Fibroblast of upper back skin (primary cell): ENCODE results near the gene MRPS15.
A peak's percentile ranks its signal among the peaks of the same experiment; 100 is the strongest.

Experiments used
- DNase-seq: peaks from one replicate; pipeline ENCODE4 v3.0.0-alpha.2; 2013

Gene MRPS15

GRCh38 chr1:36456391-36456928 lies 7.7 kb downstream of the MRPS15 start:
- DNase-seq = no peak

DNA sequence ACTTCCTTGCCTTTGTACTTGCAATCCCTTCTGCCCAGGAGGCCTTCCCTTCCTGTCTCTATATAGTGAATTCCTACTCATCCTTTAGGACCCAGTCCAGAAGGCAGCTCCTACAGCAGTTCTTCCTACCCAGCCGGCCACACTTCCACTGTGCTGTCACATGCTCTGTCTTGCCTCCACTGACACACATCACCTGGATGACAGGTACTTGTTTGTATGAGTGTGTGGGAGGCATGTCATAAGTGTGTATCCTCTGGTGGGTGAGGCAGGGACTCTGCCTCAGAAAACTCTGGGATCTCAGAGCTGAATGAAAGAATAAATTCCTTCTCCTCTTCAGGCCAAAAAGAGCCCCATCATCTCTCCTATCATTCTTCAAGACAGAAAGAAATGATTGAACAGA lies 8.8 kb downstream of the MRPS15 start:
- DNase-seq = no peak

- DNase-seq = no peak
Measured at GRCh38 chr1:36453600-36454388, 10.4 kb downstream of the MRPS15 start.

GRCh38 chr1:36453051-36453450 lies 11.1 kb downstream of the MRPS15 start:
- no peak for DNase-seq

- DNase-seq = no peak
Measured at GRCh38 chr1:36450919-36451305, 13.3 kb downstream of the MRPS15 start.

- peak; percentile 95 for DNase-seq
Measured at GRCh38 chr1:36450270-36450918, 13.8 kb downstream of the MRPS15 start, which contains the start of gene OSCP1. Gene OSCP1 (minus strand): TSS chr1:36450451. CDS start chr1:36450369, 82 bp downstream.

- DNase-seq = no peak
Measured at GRCh38 chr1:36448530-36449056, 15.6 kb downstream of the MRPS15 start.

DNA sequence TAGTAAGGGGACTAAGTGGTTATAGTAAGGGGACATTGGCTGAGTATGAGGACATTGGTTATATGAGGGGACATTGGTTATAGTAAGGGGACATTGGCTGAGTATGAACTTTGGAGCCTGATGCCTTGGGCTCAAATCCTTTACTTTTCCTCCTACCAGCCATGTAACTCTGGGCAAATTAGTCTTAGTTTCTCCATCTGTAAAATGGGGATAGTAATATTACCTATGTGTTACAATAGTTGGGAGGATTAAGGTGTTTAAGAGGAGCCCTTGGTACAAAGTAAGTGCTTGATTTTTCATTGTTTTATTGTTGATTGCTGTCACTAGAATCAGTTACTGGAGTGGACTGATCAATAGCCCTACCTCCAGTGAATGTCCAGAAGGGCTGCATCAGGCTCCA lies 16.7 kb downstream of the MRPS15 start:
- DNase-seq = no peak

- DNase-seq = no peak
Measured at GRCh38 chr1:36446746-36447145, 17.4 kb downstream of the MRPS15 start.

DNA sequence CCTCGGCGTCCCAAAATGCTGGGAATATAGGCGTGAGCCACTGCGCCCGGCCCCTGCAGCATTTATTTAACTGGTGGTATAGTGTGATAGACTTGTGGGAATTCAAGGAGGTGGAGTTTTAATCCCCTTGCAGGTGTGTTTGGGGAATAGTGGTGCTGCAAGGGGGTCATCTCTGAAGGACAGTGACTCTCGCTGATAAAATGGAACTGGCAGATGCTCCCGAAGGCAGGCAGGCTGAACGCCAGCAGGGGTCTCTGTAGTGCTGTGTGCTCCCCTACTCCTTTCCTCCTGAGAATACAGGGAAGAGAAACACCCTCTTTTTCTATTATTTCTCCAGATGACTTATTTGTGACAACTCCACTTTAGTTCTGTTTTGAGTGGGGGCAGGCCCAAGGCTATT lies 17.9 kb downstream of the MRPS15 start:
- DNase-seq = no peak

DNA sequence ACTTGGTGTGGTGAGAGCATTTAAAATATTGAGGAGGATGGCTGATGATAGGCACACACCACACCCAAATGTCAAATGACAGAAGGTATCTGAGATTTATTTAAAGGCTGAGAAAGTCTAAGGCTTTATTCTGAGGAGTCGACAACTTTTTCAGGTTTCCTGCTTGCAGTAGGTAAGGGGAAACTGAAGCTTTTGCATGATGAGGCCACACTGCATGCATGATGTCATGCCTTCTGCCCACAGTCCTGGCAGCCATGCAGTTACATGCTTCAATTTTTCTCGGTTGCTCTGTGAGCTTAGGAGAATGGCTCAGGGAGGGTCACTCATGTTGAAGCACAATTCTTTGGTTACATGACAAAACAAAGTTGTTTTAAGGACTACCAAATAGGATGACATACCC lies 20.9 kb downstream of the MRPS15 start:
- DNase-seq = no peak

GRCh38 chr1:36442337-36442736 lies 21.8 kb downstream of the MRPS15 start:
- DNase-seq = no peak

GRCh38 chr1:36440646-36441045 lies 23.5 kb downstream of the MRPS15 start:
- no peak for DNase-seq

- no peak for DNase-seq
Measured at GRCh38 chr1:36440044-36440443, 24.1 kb downstream of the MRPS15 start.

- DNase-seq = no peak
Measured at GRCh38 chr1:36438715-36439114, 25.5 kb downstream of the MRPS15 start.

DNA sequence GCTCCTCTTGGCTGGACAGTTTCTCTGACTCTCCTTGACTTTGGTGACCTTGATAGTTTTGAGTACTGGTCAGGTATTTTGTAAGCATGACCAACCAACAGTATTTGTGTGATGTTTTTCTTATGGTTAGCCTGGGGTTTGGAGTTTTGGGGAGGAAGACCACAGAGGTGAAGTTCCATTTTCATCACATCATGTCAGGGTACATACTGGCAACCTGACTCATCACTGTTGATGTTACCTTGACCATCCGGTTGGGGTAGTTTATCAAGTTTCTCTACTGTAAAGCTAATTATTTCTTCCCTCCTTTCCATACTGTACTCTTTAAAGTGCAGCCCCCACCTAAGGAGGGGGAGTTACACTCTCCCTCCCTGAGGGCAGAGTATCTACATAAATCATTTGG lies 27.4 kb downstream of the MRPS15 start:
- no peak for DNase-seq

DNA sequence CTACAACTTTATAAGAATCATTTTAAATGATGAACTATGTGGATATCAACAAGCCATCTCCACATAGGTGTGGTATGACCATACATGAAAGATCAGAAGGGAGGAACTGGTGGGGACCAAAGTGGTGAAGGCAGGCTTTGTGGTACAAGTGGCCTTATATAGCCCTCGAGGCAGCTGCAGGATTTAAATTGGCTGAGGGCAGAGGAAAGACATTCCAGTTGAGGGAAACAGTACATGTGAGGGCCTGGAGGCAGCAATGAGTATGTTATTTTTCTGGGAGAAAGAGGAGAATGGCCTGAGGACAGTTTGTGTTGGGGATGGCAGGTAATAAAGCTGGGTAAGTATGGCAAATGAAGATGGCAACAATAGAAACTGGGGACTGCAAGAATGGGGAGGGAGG lies 31.1 kb downstream of the MRPS15 start:
- DNase-seq = no peak

- no peak for DNase-seq
Measured at GRCh38 chr1:36432616-36433015, 31.6 kb downstream of the MRPS15 start.

DNA sequence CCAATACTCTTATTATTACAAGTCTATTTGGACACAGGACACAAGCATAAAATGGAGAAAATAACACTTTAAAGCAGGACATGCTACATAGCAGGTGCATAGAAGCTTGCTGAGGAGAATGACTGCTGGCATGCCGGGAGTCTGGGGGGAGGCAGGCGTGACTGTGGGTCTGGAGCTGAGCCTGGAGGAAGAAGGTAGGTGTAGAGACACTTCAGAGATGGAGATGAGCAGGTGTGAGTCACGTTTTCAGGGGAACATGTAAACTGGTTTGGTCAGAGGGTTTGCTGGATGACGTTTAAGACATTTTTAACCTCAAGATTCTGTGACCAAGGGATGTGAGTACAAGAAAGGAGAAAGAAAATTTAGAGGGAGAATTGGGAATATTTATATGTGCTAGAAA lies 38.4 kb downstream of the MRPS15 start:
- no peak for DNase-seq

GRCh38 chr1:36421649-36422048 lies 42.5 kb downstream of the MRPS15 start:
- no peak for DNase-seq

DNA sequence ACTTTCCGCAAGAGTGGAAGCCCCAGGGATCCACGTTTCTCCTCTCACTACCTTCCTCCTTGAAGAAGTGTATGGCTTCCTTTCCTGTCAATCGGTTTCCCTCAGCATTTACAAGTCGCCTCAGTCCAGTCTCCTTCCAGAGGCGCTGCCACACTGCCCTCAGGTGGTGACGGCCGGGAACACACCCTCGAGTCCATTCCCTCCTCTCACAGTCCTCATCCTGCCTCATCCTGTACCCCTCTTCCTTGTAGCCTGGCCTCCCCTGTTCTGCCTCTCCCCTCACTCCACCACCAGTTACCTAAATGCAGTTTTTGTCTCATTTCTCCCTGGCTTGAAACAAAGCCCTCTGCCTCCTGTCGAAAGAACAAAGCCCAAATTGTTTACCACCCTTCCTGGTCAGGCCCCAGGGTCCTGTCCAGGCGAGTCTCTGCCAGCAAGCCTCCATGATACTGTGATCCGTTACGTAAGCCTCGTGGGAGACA lies 43.3 kb downstream of the MRPS15 start:
- DNase-seq = peak; percentile 83

DNA sequence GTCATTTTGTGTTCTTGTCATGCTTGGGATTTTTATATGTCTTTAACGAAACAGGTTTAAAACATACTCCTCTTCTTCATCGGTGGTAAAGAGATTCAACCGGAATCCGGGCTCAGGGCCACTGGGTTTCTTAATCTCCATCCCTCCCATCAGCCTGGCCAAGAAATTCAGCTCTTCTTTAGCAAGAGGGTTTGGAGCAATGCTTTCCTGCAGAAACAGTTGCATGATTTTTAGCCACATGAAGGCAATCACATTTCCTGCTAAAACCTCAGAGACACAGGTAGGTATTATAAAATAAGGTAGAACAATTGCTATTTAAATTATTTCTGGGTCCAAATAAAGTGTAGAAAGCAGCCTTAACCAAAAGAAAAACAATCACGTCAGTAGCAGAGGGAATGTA lies 43.8 kb downstream of the MRPS15 start:
- DNase-seq = no peak

GRCh38 chr1:36419569-36419968 lies 44.6 kb downstream of the MRPS15 start:
- no peak for DNase-seq

DNA sequence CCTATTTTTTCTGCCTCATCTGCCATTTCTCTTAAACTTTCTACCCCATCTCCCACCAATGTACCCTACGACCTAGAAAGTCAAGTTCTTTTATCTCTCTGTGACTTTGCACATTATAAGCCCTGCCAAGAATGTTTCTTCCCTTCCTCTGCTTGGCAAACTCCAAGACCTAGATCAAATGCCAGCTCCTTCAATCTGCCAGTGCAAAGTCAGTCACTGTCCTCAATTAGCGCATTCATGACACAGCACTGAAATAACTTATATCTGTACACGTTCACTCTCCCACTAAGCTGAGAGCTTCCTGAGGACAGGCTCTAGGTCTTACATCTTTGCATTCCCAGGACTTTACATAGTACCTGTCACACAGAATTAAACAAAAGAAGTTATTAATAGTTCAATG lies 45.0 kb downstream of the MRPS15 start:
- no peak for DNase-seq
